ENCODE data around the gene RIC1.

Gene RIC1

DNA sequence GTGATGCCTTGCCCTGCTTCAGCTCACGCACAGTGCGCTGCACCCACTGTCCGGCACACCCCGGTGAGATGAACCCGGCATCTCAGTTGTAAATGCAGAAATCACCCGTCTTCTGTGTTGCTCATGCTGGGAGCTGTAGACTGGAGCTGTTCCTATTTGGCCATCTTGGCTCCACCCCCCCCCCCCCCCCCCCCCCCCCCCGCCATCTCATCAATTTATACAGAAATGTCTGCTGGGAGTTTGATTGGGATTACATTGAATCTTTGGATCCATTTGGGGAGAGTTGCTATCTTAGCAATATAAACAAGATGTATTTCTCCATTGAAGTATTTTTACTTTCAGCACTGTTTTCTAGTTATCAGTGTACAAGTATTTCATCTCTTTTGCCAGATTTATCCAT, 55.2 kb downstream of the RIC1 start:
- H3K4me1 ChIP-seq (ENCODE audit: insufficient read depth, low read length, severe bottlenecking): peaks cover 4% of the 10 kb centered on the region
- no peak overlapping the region for H2AFZ ChIP-seq (ENCODE audit: low read length)
- peaks cover 21% of the 10 kb centered on the region for H3K36me3 ChIP-seq (ENCODE audit: insufficient read depth, low read length)
- peaks cover 44% of the 10 kb centered on the region for H3K79me2 ChIP-seq (ENCODE audit: insufficient read depth, low read length)
- H3K9me2 ChIP-seq (ENCODE audit: low read depth, low read length): no peaks in the 10 kb centered on the region
- H3K9me3 ChIP-seq (ENCODE audit: low read length): peaks cover 7% of the 10 kb centered on the region; the same call in 1 of the 2 replicates
- peaks cover 3% of the 10 kb centered on the region; the same call in 1 of the 2 replicates for H3F3A ChIP-seq (ENCODE audit: insufficient read depth, low read length)
- TF ChIP-seq, protein P1, sequence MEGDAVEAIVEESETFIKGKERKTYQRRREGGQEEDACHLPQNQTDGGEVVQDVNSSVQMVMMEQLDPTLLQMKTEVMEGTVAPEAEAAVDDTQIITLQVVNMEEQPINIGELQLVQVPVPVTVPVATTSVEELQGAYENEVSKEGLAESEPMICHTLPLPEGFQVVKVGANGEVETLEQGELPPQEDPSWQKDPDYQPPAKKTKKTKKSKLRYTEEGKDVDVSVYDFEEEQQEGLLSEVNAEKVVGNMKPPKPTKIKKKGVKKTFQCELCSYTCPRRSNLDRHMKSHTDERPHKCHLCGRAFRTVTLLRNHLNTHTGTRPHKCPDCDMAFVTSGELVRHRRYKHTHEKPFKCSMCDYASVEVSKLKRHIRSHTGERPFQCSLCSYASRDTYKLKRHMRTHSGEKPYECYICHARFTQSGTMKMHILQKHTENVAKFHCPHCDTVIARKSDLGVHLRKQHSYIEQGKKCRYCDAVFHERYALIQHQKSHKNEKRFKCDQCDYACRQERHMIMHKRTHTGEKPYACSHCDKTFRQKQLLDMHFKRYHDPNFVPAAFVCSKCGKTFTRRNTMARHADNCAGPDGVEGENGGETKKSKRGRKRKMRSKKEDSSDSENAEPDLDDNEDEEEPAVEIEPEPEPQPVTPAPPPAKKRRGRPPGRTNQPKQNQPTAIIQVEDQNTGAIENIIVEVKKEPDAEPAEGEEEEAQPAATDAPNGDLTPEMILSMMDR (IDR thresholded peaks at IDR 0.05; ENCODE audit: low read length): no peak
- TF ChIP-seq EZH2 (IDR thresholded peaks at IDR 0.05; ENCODE audit: borderline replicate concordance, low read length): no peak
- H3K4me3 ChIP-seq (ENCODE audit: low read depth, low read length, poor library complexity, severe bottlenecking): no peak overlapping the region
- H3K9ac ChIP-seq (ENCODE audit: low read length): no peak overlapping the region
- no peaks in the 10 kb centered on the region for H4K20me1 ChIP-seq (ENCODE audit: insufficient read depth, low read length)
- no peak overlapping the region for H3K4me2 ChIP-seq (ENCODE audit: low read length)
- no peaks in the 10 kb centered on the region for H3K27me3 ChIP-seq (ENCODE audit: insufficient read depth, low read length)
- no peak overlapping the region for H3K27ac ChIP-seq (ENCODE audit: low read depth, low read length, poor library complexity, severe bottlenecking)

DNA sequence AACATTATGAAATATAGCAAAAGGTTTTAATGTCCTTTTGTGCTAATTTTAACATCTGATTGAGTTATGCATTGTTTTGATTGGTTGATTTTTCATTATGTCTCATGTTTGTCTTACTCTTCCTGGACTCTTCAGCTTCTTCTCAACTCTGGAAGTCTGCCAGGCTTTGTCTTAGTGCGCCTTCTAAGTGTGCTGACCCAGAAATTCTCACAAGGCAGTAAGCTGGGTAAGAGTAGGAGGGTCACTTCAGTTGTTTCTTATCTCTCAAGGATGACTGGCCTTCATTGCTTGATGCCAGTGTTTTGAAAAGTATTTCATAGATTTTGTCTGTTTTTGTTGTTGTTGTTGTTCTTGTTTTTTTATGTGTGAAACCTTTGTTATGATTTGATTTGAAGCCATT, 59.2 kb downstream of the RIC1 start:
- H3K79me2 ChIP-seq (ENCODE audit: insufficient read depth, low read length): peaks cover 47% of the 10 kb centered on the region
- H3K4me1 ChIP-seq (ENCODE audit: insufficient read depth, low read length, severe bottlenecking): peaks cover 4% of the 10 kb centered on the region
- no peak overlapping the region for H3K4me3 ChIP-seq (ENCODE audit: low read depth, low read length, poor library complexity, severe bottlenecking)
- H3K9me2 ChIP-seq (ENCODE audit: low read depth, low read length): no peaks in the 10 kb centered on the region; the same call in 1 of the 2 replicates
- no peak overlapping the region for H3K4me2 ChIP-seq (ENCODE audit: low read length)
- H3K9ac ChIP-seq (ENCODE audit: low read length): no peak overlapping the region
- TF ChIP-seq EZH2 (IDR thresholded peaks at IDR 0.05; ENCODE audit: borderline replicate concordance, low read length): no peak
- TF ChIP-seq, protein P1 (IDR thresholded peaks at IDR 0.05; ENCODE audit: low read length): no peak
- no peaks in the 10 kb centered on the region for H3K27me3 ChIP-seq (ENCODE audit: insufficient read depth, low read length)
- no peaks in the 10 kb centered on the region for H4K20me1 ChIP-seq (ENCODE audit: insufficient read depth, low read length)
- H3K27ac ChIP-seq (ENCODE audit: low read depth, low read length, poor library complexity, severe bottlenecking): no peak overlapping the region
- H2AFZ ChIP-seq (ENCODE audit: low read length): no peak overlapping the region
- H3K36me3 ChIP-seq (ENCODE audit: insufficient read depth, low read length): peaks cover 36% of the 10 kb centered on the region
- H3F3A ChIP-seq (ENCODE audit: insufficient read depth, low read length): peaks cover 3% of the 10 kb centered on the region; the same call in 1 of the 2 replicates
- peaks cover 7% of the 10 kb centered on the region; the same call in 1 of the 2 replicates for H3K9me3 ChIP-seq (ENCODE audit: low read length)

DNA sequence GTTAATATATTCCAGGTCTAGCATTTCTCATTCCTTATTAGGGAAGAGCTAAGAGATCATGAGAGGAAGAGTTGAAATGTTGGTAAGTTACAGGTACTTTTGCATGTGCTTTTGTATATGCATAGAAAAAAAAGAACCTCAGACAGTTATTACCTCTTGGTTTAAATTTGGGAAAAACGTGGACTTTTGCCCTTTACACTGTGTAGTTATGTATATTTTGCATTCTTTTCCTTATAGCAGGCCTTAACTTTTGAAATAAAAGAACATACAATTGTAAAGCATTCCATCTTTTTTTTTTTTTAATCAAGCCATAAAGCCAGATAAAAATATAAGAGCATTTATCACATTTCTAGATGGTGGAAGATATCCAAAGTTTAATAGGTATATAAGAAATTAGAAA, 61.4 kb downstream of the RIC1 start:
- Histone ChIP-seq H3F3A (ENCODE audit: insufficient read depth, low read length) (no peaks in the 10 kb centered on the region), H4K20me1 (ENCODE audit: insufficient read depth, low read length) (no peaks in the 10 kb centered on the region), H3K9me2 (ENCODE audit: low read depth, low read length) (no peaks in the 10 kb centered on the region; the same call in 1 of the 2 replicates), H3K36me3 (ENCODE audit: insufficient read depth, low read length) (peaks cover 37% of the 10 kb centered on the region), H3K9ac (ENCODE audit: low read length) (no peak overlapping the region), H3K4me3 (ENCODE audit: low read depth, low read length, poor library complexity, severe bottlenecking) (no peak overlapping the region), H3K4me2 (ENCODE audit: low read length) (no peak overlapping the region), H3K4me1 (ENCODE audit: insufficient read depth, low read length, severe bottlenecking) (peaks cover 4% of the 10 kb centered on the region), H3K27ac (ENCODE audit: low read depth, low read length, poor library complexity, severe bottlenecking) (no peak overlapping the region), H3K9me3 (ENCODE audit: low read length) (no peaks in the 10 kb centered on the region; the same call in 1 of the 2 replicates), H3K79me2 (ENCODE audit: insufficient read depth, low read length) (peaks cover 39% of the 10 kb centered on the region), H3K27me3 (ENCODE audit: insufficient read depth, low read length) (no peaks in the 10 kb centered on the region), H2AFZ (ENCODE audit: low read length) (no peak overlapping the region)
- TF ChIP-seq EZH2 (IDR thresholded peaks at IDR 0.05; ENCODE audit: borderline replicate concordance, low read length): no peak
- TF ChIP-seq, protein P1 (IDR thresholded peaks at IDR 0.05; ENCODE audit: low read length): no peak
